Measurements from ENCODE around the gene RMDN3.
A peak's percentile ranks its signal among the peaks of the same experiment; 100 is the strongest.

Gene RMDN3

GRCh38 chr15:40754883-40755811 is at the start of gene RMDN3:
TSS of gene RMDN3 (minus strand) at chr15:40755254. CDS start at chr15:40754783, 471 bp downstream.
- peak; percentile 99 for DNase-seq (ENCODE audit: low spot score)

GRCh38 chr15:40803688-40804087 is 48.6 kb upstream of the RMDN3 start:
- DNase-seq (ENCODE audit: low spot score), result no peak

GRCh38 chr15:40803076-40803475 is 48.0 kb upstream of the RMDN3 start:
- DNase-seq (ENCODE audit: low spot score), result no peak

GRCh38 chr15:40799523-40799922 is 44.5 kb upstream of the RMDN3 start:
- no peak for DNase-seq (ENCODE audit: low spot score)

GRCh38 chr15:40796512-40796911 is 41.5 kb upstream of the RMDN3 start:
- DNase-seq (ENCODE audit: low spot score), result no peak

- no peak for DNase-seq (ENCODE audit: low spot score)
Measured at GRCh38 chr15:40796041-40796440, 41.0 kb upstream of the RMDN3 start.

- peak; percentile 97 for DNase-seq (ENCODE audit: low spot score)
Measured at GRCh38 chr15:40793216-40793989, 38.3 kb upstream of the RMDN3 start.

GRCh38 chr15:40792394-40792793 is 37.3 kb upstream of the RMDN3 start:
- no peak for DNase-seq (ENCODE audit: low spot score)

- DNase-seq (ENCODE audit: low spot score), result no peak
Measured at GRCh38 chr15:40790718-40791117, 35.7 kb upstream of the RMDN3 start.

GRCh38 chr15:40789999-40790398 is 34.9 kb upstream of the RMDN3 start:
- DNase-seq (ENCODE audit: low spot score), result no peak

GRCh38 chr15:40789119-40789518 is 34.1 kb upstream of the RMDN3 start:
- DNase-seq (ENCODE audit: low spot score), result no peak

- DNase-seq (ENCODE audit: low spot score), result no peak
Measured at GRCh38 chr15:40787991-40788390, 32.9 kb upstream of the RMDN3 start.

- DNase-seq (ENCODE audit: low spot score), result peak; percentile 96
Measured at GRCh38 chr15:40787344-40787841, 32.3 kb upstream of the RMDN3 start.

GRCh38 chr15:40785814-40786213 is 30.8 kb upstream of the RMDN3 start:
- DNase-seq (ENCODE audit: low spot score), result no peak

GRCh38 chr15:40785164-40785563 is 30.1 kb upstream of the RMDN3 start:
- DNase-seq (ENCODE audit: low spot score), result no peak

- DNase-seq (ENCODE audit: low spot score), result peak; percentile 86
Measured at GRCh38 chr15:40782609-40783227, 27.7 kb upstream of the RMDN3 start.

GRCh38 chr15:40776537-40777141 is 21.6 kb upstream of the RMDN3 start:
- peak; percentile 58 for DNase-seq (ENCODE audit: low spot score)

- DNase-seq (ENCODE audit: low spot score), result no peak
Measured at GRCh38 chr15:40775740-40776536, 20.9 kb upstream of the RMDN3 start.

GRCh38 chr15:40775007-40775406 is 20.0 kb upstream of the RMDN3 start:
- no peak for DNase-seq (ENCODE audit: low spot score)

- DNase-seq (ENCODE audit: low spot score), result no peak
Measured at GRCh38 chr15:40773902-40774301, 18.8 kb upstream of the RMDN3 start.

- DNase-seq (ENCODE audit: low spot score), result no peak
Measured at GRCh38 chr15:40773496-40773895, 18.4 kb upstream of the RMDN3 start.

Measured in LoVo (cell line).